Activated CD4-positive, alpha-beta T cell treated with anti-CD3 and anti-CD28 coated beads for 24 hours (primary cell): ENCODE results near the gene RBM27.
"Not testable (repeated sequence)": the region's sequence is repeated elsewhere in the genome, so short reads cannot be mapped to it uniquely, and the experiment has no call there.

Experiments used
- DNase-seq, 2 donors: peaks; one replicate each; pipeline ENCODE4 v3.0.0-alpha.2; 2020; ENCODE audit warnings: low read depth in 2 of 2

The RBM27 gene

DNA sequence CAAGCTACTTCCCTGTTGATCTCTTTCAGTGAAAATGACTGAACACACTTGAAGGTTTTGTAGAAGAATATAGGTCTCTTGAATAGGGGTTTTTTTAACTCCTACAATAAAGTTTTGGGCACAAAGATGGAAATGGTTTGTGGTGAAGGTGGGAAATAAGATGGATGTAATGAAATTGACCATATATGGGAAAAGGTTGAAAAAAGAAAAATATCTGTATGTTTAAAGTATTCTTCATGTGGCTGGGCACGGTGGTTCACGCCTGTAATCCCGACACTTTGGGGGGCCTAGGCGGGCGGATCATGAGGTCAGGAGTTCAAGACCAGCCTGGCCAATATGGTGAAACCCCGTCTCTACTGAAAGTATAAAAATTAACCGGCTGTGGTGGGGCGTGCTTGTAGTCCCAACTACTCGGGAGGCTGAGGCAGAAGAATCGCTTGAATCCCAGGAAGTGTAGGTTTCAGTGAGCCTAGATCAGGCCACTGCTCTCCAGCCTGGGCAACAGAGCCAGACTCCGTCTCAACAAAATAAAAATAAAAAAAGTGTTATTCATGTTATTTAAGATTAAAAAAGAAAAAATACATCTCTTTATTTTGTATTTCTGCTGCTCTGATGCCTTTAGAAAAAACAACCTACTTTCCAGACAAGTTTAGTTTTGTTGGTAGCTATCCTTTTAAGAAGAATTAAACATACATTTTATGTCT, 2.2 kb downstream of the RBM27 start:
- no peak for DNase-seq

DNA sequence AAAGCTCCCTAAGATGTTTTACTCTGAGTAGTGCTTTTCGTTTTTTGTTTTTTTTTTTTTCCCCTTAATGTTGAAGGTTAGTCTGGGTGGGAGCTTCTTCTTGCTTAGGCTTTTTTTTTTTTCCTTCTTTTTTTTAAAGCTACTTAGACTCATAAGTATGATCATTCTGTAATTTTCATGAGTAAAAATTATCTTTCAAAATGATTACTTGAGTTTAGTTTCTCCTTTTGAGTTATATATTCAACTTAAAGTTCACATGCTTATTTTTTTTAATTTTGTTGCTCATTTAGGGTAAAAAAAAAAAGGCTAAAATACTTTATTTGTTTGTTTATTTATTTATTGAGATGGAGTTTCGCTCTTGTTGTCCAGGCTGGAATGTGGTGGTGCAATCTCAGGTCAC, 2.9 kb downstream of the RBM27 start:
- no peak for DNase-seq

DNA sequence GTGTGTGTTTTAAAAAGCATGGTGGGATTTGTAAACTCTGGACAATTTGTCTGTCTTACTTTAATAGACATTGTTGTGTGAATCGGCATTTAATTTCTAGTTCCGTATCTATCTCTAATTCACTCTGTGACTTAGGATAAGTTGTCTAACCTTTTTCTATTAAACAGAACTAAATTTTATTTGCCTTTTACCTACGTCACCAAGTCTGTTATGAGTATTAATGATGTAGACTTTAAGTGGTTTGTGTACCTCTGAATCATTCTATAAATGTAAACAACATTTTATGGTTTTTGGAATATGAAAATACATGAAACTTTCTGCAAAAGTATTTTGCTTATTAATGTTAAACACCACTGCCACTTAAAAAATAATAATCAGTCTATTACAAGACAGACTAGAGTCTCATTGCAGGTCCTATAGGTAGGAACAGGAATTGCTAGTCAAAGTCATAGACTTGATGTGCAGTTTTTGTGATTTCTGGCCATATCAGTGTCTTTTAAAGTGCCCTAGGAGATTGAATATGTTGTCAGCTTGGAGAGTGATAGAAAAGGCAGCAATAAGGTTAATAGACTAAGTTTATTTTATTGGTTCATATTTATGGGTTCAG, 5.6 kb downstream of the RBM27 start:
- DNase-seq = no peak

DNA sequence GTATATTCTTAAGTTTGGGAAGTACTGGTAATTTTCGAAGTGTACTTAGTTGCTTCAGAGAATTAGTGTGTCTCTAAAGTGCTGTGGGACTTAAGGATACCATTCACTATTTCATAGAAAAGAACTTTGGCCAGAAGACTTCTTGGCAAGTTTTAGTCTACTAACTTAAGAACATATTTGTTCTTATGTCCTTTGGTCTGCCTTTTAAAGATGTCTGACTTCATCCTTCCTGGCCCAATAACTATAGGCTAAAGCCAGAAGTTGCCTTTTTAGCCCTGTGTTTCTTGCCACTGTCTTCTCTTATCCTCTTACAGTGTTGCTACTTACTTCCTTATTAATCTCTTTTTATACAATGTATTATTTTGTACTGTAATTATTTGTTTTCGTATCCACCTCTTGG, 6.3 kb downstream of the RBM27 start:
- no peak for DNase-seq

DNA sequence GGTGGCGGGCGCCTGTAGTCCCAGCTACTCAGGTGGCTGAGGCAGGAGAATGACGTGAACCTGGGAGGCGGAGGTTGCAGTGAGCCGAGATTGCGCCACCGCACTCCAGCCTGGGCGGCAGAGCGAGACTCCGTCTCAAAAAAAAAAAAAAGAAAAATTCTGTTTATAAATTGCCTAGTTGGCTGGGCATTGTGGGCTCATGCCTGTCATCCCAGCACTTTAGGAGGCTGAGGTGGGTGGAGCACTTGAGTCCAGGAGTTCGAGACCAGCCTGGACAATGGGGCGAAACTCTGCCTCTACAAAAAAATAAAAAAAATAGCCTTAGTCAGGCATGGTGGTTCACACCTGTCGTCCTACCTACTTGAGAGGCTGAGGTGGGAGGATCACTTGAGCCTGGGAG, 7.4 kb downstream of the RBM27 start:
- not testable (repeated sequence) for DNase-seq

DNA sequence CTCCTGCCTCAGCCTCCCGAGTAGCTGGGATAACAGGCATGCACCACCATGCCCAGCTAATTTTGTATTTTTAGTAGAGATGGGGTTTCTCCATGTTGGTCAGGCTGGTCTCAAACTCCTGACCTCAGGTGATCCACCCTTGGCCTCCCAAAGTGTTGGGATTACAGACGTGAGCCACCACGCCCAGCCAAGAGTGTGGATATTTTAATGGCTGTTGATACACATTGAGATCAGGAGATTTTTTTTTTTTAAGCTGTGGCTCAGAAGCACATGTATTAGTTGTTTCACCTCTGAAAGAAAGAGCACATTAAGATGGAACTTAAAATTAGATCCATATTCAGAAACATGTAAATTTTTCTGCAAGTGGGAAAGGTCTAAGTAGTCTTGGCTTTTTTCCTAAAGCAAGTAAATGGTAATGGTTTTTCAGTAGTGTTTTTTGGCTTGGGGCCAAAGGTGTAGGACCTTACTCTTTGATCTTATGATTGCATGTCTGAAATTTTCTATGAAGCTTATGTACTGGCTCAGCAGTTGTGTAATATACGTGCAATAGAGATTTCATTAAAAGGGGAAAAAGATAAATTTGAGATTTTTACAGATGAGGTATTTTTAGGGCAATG, 9.9 kb downstream of the RBM27 start:
- no peak for DNase-seq

DNA sequence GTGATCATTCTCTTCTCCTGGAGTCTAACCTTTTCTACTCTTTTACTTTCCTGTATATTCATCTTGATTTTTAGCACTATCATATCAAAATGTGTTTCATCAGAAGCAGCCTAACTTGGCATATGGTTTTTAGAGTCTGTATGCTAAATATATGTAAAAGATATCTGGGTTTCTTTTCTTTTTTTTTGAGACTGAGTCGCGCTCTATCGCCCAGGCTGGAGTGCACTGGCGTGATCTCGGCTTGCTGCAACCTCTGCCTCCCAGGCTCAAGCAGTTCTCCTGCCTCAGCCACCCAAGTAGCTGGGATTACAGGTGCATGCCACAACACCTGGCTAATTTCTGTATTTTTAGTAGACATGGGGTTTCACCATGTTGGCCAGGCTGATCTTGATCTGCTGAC, 11.5 kb downstream of the RBM27 start:
- not testable (repeated sequence) for DNase-seq

DNA sequence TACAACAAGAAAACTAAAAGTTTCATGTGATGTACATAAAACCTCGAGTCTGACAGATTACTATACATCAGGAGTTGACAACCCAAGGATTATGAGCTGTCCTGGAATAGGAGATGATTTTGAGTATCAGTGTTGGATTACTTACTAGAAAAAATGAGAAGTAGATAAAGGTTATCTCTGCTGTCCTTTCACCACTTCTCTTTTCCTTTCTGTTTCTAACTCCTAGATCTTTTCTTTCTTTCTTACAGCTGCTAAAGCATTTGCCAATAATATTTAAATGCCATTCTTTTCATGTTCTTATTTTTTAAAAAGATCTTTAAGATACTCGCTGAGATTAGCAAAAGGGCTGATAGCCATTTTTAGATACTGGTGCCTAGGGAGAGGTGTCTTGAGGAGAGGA, 14.8 kb downstream of the RBM27 start:
- no peak for DNase-seq

DNA sequence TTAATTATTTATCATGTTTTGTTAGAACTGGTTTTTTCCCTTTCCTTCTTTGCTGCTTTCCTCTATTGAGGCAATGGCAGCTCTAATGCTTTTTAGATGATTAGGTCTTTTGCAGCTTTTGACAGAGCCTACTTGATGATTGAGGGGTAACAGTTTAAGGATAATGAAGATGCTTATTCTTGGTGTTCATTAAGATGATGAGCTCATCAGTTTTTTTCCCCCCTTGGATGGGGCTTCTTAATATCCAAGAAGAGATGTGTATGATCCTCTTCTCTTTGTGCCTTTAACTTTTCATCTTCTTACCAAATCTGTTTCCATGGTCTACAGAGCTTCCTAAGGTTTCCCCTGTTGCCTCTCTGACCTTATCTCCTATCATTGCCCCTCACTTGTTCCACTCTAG, 15.8 kb downstream of the RBM27 start:
- DNase-seq = no peak

DNA sequence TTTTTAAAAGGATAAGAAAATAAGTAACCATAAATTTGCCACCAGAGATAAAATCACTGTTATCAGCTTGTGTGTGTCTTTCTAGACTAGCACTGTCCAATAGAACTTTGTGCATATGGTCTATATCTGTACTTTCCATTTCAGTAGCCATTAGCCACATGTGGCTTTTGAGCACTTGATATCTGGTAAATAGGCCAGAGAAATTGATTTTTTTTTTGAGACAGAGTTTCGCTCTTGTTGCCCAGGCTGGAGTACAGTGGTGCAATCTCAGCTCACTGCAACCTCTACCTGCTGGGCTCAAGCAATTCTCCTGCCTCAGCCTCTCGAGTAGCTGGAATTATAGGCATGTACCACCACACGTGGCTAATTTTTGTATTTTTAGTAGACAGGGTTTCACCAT, 17.8 kb downstream of the RBM27 start:
- no peak for DNase-seq

DNA sequence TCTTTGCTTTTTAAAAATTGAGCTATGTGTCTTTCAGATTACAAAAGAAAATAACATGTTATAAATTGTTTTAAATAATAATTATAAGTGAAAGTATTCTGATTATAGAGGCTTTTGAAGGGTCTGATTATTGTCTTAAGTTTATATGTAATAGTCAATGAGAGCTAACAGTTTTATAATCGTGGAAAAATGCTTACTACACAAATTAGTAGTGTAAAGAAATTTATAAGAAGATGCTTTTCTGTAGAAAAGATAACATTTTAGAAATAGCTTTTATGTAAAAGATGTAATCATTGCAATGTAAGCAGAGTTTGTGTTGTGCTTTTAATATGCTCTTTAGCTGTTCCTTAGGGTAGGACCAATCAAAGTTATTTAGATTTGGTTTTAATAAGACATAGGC, 18.6 kb downstream of the RBM27 start:
- no peak for DNase-seq

DNA sequence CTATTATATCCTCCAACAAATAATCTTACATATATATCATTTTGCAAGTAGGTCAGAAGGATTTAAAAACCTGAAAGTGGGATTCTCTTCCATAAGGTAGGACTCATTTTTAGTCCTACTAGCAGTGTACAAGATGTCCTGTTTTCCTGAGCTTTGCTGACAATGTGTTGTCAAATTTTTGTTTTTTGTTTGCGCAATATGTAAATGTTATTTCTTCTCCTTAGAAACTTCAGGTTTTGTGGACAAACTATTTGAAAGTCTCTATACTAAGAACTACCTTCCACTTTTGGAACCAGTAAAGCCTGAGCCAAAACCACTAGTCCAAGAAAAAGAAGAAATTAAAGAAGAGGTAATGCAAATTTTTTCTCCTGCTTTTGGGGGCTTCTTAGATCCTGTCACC, 19.8 kb downstream of the RBM27 start:
- no peak for DNase-seq

DNA sequence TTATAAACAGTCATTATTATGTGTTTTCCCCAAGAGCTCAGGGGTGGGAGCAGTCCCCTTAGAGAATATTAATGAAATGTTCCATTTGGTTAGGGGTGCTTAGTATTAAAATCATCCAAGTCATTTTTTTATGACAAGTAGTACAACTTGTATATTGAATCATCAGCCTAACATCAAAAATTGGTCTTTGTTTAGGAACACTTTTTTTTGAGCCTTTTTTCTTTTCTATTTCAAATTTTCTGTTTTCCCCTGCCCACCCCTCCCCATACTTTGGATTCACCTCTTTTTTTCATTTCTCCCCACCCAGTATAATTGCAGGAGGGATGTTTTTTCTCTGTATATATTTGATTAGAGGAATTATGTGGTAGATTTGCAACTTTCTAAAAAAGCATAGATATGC, 25.8 kb downstream of the RBM27 start:
- no peak for DNase-seq

DNA sequence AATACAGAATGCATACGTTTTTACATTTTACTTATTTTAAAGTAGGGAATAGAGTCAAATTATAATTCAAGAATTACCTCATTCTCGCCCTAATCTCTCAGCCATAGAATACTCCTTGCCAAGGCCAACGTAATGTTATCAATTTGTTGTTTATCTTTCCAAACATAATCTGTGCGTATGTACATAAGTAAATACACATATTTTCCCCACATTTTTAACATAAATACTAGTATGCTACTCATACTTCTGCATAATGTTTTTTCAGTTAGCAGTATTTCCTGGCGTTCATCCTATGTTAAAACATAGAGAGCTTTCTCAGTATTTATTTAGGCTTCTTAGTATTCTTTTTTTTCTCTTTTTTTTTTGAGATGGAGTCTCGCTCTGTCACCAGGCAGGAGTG, 28.8 kb downstream of the RBM27 start:
- no peak for DNase-seq

DNA sequence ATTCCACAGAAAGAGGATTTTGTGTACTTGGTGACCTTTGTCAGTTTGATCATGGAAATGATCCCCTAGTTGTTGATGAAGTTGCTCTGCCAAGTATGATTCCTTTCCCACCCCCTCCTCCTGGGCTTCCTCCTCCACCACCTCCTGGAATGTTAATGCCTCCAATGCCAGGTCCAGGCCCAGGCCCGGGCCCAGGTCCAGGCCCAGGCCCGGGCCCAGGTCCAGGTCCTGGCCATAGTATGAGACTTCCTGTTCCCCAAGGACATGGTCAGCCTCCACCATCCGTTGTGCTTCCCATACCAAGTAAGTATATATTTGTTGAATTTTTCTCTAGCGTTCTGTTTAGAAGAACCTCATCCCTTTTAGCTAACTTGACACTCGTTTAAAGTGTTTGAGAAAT, 30.0 kb downstream of the RBM27 start:
- no peak for DNase-seq

DNA sequence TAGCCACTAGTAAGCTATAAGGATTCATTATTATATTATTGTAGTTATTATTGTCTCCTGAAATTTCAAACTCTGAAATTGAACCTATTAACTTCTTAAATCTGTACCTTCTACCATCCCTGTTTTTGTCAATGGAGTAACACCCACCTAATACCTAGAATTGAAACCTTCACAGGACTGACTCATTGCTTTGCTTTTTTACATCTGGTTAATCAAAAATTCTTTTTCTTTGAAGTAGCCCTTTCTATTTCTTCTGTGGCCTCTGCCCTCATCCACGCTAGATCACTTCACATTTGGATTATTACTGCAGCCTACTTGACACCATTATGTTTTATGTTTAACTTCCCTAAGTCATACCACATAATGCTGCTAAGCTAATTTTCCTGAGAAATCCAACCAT, 35.6 kb downstream of the RBM27 start:
- no peak for DNase-seq

DNA sequence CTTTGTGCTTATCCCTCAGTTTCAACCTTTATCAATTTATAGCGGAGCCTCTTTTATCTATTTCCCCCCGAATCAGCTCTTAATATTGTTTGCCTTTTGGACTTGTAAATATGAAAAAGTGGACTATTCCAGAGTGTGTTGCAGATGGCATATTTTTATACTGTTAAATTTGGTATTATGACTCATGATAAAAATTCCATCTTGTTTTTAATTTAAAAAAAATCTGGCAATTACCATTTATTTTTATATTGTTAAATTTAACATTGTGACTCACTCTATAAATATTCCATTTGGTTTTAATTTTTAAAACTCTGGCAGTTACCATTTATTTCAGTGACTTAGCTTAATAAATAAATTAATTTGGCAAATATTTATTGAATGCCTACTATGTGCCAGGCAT, 37.5 kb downstream of the RBM27 start:
- DNase-seq = no peak

DNA sequence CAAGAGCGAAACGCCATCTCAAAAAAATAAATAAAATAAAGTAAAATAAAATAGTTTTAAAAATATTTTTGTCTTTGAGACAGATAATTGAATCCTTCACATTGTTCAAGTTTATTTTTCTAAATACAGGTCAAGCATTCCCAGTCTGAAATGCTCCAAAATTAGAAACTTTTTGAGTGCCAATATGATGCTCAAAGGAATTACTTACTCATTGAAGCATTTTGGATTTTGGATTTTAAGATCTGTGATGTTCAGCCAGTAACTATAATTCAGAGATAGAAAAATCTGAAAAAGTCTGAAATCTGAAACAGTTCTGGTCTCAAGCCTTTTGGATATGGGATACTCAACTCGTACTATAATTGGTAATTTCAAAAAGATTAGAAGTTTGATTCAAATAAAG, 39.8 kb downstream of the RBM27 start:
- DNase-seq = no peak

DNA sequence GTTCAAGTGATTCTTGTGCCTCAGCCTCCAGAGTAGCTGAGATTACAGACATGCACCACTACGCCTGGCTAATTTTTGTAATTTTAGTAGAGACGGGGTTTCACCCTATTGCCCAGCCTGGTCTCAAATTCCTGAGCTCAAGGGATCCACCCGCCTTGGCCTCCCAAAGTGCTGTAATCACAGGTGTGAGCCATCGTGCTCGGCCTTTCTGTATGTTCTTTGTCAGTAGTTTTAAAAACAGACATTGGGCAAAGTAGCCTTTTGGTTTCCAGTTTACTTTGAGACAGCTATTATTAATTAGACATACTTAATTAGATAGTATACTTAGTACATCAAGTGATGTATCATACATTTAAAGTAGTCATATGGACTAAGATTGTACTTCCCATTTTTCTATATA, 45.2 kb downstream of the RBM27 start:
- no peak for DNase-seq

DNA sequence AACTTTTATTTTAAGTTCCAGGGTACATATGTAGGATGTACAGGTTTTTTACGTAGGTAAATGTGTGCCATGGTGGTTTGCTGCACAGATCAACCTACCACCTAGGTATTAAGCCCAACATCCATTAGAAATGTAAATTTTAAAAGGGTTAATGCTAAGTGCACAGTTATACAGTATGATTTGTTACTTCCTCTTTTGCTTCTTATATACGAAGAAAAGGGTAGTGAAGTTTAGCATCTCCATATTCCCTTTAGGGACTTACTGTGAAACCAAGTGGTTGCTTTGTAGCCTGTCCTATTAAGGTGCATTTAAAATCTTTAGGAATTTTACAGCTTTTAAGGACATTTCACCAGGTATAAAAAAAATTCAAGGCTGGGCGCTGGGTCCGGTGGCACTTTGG, 46.4 kb downstream of the RBM27 start:
- DNase-seq = no peak
